KMS-11 (cell line): ENCODE results near the gene MAML3.
A peak's percentile ranks its signal among the peaks of the same experiment; 100 is the strongest.

Experiments used
- H2AFZ ChIP-seq: fragments of 200-600 bp; sonication (generic); 2 replicates; pipeline ENCODE4 v1.6.1; 2016; ENCODE audit warnings: antibody characterized with exemption, mixed run types, low read depth
- H3K27ac ChIP-seq: fragments of 200-600 bp; sonication (generic); 2 replicates; pipeline ENCODE4 v1.6.1; 2016; ENCODE audit warnings: mild to moderate bottlenecking, mixed run types
- H3K27me3 ChIP-seq: fragments of 200-600 bp; sonication (generic); 2 replicates; pipeline ENCODE4 v1.6.1; 2017; ENCODE audit warnings: mild to moderate bottlenecking, low read depth, mixed run types, moderate library complexity; ENCODE audit not compliant: insufficient read depth
- H3K36me3 ChIP-seq: fragments of 200-600 bp; sonication (generic); 2 replicates; pipeline ENCODE4 v1.6.1; 2017; ENCODE audit warnings: mild to moderate bottlenecking, mixed run types; ENCODE audit not compliant: insufficient read depth
- H3K4me1 ChIP-seq: fragments of 200-600 bp; sonication (generic); 2 replicates; pipeline ENCODE4 v1.6.1; 2016; ENCODE audit warnings: mild to moderate bottlenecking, low read depth, mixed run types; ENCODE audit not compliant: poor library complexity, severe bottlenecking
- H3K4me2 ChIP-seq: fragments of 200-600 bp; sonication (generic); 2 replicates; pipeline ENCODE4 v1.7.0; 2016; ENCODE audit warnings: mild to moderate bottlenecking, mixed run types
- H3K4me3 ChIP-seq: fragments of 200-600 bp; sonication (generic); IDR thresholded peaks from 2 replicates; pipeline ENCODE4 v1.6.1; 2017; ENCODE audit warnings: low read depth, low read length, mixed read lengths; ENCODE audit not compliant: insufficient read depth
- H3K79me2 ChIP-seq: fragments of 200-600 bp; sonication (generic); 2 replicates; pipeline ENCODE4 v1.6.1; 2016; ENCODE audit warnings: low read depth, mixed run types; ENCODE audit not compliant: insufficient read depth
- H3K9ac ChIP-seq: fragments of 200-600 bp; sonication (generic); 2 replicates; pipeline ENCODE4 v1.6.1; 2016; ENCODE audit warnings: mild to moderate bottlenecking, mixed run types
- H4K20me1 ChIP-seq: fragments of 200-600 bp; sonication (generic); 2 replicates; pipeline ENCODE4 v1.6.1; 2016; ENCODE audit warnings: mild to moderate bottlenecking, mixed run types; ENCODE audit not compliant: insufficient read depth
- TF ChIP-seq, protein P1 (sequence below): fragments of 200-600 bp; sonication (generic); conservative IDR thresholded peaks from 2 replicates; pipeline ENCODE4 v1.6.1; 2017; ENCODE audit warnings: low read depth, mild to moderate bottlenecking, antibody characterized with exemption, low read length, moderate library complexity, mixed read lengths

MAML3 gene

DNA sequence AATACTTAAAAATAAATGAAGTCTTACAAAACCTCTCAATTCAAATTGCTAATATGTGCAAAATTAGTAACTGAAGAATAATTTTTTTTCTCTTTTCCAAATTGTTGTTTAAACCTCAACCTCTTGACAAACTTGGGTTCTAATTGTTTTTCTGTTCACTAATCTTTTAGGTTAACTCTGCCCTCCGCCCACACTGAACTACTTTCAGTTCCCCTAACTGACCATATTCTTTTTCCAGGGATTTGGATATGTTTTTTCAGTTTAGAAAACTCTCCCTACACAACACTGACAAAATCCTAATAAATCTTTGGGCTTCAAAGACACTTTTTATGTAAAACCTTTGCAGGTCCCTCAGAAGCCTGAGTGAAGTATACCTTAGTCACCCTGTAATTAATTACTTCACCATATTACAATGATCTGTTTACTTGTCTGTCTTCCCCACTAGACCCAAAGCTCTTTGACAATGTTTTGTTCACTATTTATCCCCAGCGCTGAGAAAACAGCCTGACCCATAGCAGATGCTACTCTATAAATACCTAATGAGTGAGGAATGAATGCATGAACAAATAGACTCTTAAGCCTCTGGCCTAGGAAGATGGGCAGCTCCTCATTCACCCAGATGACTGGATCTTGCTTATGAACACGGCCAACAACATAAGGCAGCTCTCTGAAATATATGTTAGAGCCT lies 134.9 kb downstream of the MAML3 start:
- TF ChIP-seq, protein P1, sequence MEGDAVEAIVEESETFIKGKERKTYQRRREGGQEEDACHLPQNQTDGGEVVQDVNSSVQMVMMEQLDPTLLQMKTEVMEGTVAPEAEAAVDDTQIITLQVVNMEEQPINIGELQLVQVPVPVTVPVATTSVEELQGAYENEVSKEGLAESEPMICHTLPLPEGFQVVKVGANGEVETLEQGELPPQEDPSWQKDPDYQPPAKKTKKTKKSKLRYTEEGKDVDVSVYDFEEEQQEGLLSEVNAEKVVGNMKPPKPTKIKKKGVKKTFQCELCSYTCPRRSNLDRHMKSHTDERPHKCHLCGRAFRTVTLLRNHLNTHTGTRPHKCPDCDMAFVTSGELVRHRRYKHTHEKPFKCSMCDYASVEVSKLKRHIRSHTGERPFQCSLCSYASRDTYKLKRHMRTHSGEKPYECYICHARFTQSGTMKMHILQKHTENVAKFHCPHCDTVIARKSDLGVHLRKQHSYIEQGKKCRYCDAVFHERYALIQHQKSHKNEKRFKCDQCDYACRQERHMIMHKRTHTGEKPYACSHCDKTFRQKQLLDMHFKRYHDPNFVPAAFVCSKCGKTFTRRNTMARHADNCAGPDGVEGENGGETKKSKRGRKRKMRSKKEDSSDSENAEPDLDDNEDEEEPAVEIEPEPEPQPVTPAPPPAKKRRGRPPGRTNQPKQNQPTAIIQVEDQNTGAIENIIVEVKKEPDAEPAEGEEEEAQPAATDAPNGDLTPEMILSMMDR: no peak
- Histone ChIP-seq H3K4me2 (no peak overlapping the region), H3K79me2 (no peaks in the 10 kb centered on the region), H3K9ac (no peak overlapping the region), H3K36me3 (no peaks in the 10 kb centered on the region), H3K4me3 (no peak overlapping the region), H3K27ac (no peak overlapping the region), H2AFZ (no peak overlapping the region), H3K27me3 (no peaks in the 10 kb centered on the region), H3K4me1 (no peaks in the 10 kb centered on the region), H4K20me1 (no peaks in the 10 kb centered on the region)

DNA sequence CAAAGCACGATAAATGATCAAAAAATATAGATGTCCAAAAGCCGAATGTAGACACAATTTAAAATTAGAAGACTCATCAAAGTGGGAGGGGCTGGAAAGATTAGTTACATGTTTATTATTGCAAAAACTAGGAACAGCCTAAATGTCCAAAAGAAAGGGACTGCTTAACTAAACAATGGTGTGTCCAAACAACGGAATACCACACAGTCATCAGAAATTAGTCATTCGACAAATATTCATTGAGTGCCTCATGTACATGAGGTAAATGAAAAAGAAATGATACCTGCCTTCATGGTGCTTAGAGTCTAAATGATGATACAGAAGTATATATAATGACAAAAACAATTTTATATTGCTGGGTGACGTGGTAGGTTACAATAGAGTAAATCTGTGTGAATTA lies 139.7 kb downstream of the MAML3 start:
- H4K20me1 ChIP-seq: no peaks in the 10 kb centered on the region
- no peak overlapping the region for H3K4me3 ChIP-seq
- H3K36me3 ChIP-seq: no peaks in the 10 kb centered on the region
- no peaks in the 10 kb centered on the region for H3K4me1 ChIP-seq
- H3K79me2 ChIP-seq: no peaks in the 10 kb centered on the region
- TF ChIP-seq, protein P1: no peak
- H3K4me2 ChIP-seq: no peak overlapping the region
- no peaks in the 10 kb centered on the region for H3K27me3 ChIP-seq
- H2AFZ ChIP-seq: no peak overlapping the region
- no peak overlapping the region for H3K9ac ChIP-seq
- no peak overlapping the region for H3K27ac ChIP-seq

DNA sequence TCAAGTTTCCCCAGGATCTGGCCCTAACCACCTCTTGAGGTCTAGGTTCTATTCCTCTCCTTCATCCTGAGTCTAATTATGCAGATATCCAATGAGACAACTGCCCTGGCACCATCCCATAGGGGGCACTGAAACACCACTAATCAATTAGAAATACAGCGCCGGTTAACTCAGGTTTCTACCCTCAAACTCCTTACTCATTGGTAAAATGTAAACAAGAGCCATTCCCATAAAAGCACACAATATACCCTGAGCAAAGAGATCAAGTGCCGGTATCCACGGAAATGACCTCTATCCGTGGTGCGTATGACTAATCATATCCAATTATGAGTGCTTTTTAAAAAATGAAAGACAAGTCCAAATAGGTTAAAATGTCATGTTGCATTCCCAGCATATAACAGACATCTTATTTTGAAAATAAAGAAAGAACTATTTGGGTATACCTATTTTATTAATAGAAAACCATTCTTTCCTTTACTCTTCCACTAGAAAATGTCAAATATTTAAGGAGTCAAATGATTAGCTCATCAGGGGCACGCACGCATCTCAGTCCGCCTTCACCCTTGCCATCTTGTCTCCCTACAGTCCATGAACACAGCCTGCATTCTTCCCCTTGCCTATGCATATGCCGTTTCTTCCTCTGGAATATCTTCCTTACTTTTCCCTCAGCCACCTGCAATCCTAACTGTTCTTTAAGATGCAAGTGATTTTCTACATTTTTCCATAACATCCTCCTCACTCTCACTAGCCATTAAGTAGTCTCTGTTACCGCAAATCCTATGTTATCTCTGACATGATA lies 141.1 kb downstream of the MAML3 start:
- no peaks in the 10 kb centered on the region for H3K4me1 ChIP-seq
- no peak overlapping the region for H3K4me3 ChIP-seq
- no peak overlapping the region for H3K27ac ChIP-seq
- H4K20me1 ChIP-seq: no peaks in the 10 kb centered on the region
- no peak overlapping the region for H3K9ac ChIP-seq
- no peaks in the 10 kb centered on the region for H3K36me3 ChIP-seq
- no peak overlapping the region for H2AFZ ChIP-seq
- no peaks in the 10 kb centered on the region for H3K27me3 ChIP-seq
- H3K4me2 ChIP-seq: no peak overlapping the region
- TF ChIP-seq, protein P1: peak; percentile 48
- H3K79me2 ChIP-seq: no peaks in the 10 kb centered on the region

DNA sequence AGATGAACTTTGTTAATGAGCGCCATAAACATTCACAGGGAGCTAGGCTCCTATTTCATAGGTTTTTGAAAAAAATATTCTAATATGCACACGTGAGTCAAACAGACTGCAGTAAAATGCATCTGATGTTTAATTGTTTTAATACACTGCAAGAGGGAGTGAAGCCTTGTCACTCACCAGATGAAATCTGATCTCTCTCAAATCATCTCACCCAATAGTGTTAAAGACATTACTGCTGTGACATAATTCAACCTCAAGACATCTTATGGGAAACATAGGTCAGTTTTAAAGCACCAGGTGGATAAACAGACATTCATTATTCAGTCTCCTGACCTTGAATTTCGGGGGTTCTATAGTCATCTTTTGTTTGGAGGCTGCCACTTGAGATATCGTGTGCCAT lies 148.3 kb downstream of the MAML3 start:
- H3K79me2 ChIP-seq: no peaks in the 10 kb centered on the region
- H4K20me1 ChIP-seq: no peaks in the 10 kb centered on the region
- H3K4me2 ChIP-seq: no peak overlapping the region
- H3K4me3 ChIP-seq: no peak overlapping the region
- no peaks in the 10 kb centered on the region for H3K36me3 ChIP-seq
- TF ChIP-seq, protein P1: no peak
- no peaks in the 10 kb centered on the region for H3K4me1 ChIP-seq
- no peaks in the 10 kb centered on the region for H3K27me3 ChIP-seq
- H3K9ac ChIP-seq: no peak overlapping the region
- no peak overlapping the region for H3K27ac ChIP-seq
- H2AFZ ChIP-seq: no peak overlapping the region
